Liver (tissue), 9 donors: ENCODE results near the gene NT5C2. TPM values are rescaled to one million over a fixed set of nuclear protein-coding genes. Genes with fewer than 3 reads are reported as not detected.
A peak's percentile ranks its signal among the peaks of the same experiment; 100 is the strongest.

ENCODE experiments used
- DNase-seq: peaks from one replicate; pipeline ENCODE4 v3.0.0-alpha.2; 2017; ENCODE audit warnings: low spot score
- H3K27ac ChIP-seq, 2 donors: one replicate each; pipeline ENCODE4 v1.7.0; 2013; ENCODE audit warnings: inconsistent platforms in 2 of 2, low read length in 2 of 2, control low read depth in 1 of 2, low read depth in 1 of 2, mild to moderate bottlenecking in 1 of 2
- H3K27me3 ChIP-seq, 4 donors: one replicate each; pipeline versions ENCODE4 v1.6.1 to v1.7.0; 2013; ENCODE audit warnings: low read length in 3 of 4, inconsistent platforms in 1 of 4, mild to moderate bottlenecking in 1 of 4, moderate library complexity in 1 of 4; ENCODE audit not compliant: control insufficient read depth in 4 of 4, insufficient read depth in 4 of 4
- H3K36me3 ChIP-seq, 4 donors: one replicate each; pipeline versions ENCODE4 v1.6.1 to v1.7.0; 2013; ENCODE audit warnings: low read length in 3 of 4, mild to moderate bottlenecking in 3 of 4, low read depth in 1 of 4, moderate library complexity in 1 of 4; ENCODE audit not compliant: control insufficient read depth in 4 of 4, insufficient read depth in 3 of 4
- H3K4me1 ChIP-seq, 4 donors: one replicate each; pipeline versions ENCODE4 v1.6.1 to v1.7.0; 2013; ENCODE audit warnings: low read length in 3 of 4, mild to moderate bottlenecking in 3 of 4, moderate library complexity in 1 of 4; ENCODE audit not compliant: control insufficient read depth in 4 of 4, insufficient read depth in 4 of 4
- H3K4me3 ChIP-seq, 3 donors: one replicate each; pipeline versions ENCODE4 v1.6.1 to v1.7.0; 2013; ENCODE audit warnings: low read length in 3 of 3, control low read depth in 1 of 3, low read depth in 1 of 3, mild to moderate bottlenecking in 1 of 3
- H3K9ac ChIP-seq, 2 donors: one replicate each; pipeline ENCODE4 v1.7.0; 2013; ENCODE audit warnings: low read length in 2 of 2, mild to moderate bottlenecking in 2 of 2, moderate library complexity in 2 of 2, control low read depth in 1 of 2, low read depth in 1 of 2
- H3K9me3 ChIP-seq, 4 donors: one replicate each; pipeline versions ENCODE4 v1.6.1 to v1.7.0; 2013; ENCODE audit warnings: low read length in 3 of 4; ENCODE audit not compliant: control insufficient read depth in 4 of 4
- EGR1 ChIP-seq, 2 donors: IDR thresholded peaks; 2 replicates each; pipeline ENCODE4 v1.6.1; 2016 to 2018; ENCODE audit warnings: antibody characterized with exemption in 2 of 2, low read depth in 2 of 2
- FOXA1 ChIP-seq: IDR thresholded peaks from 2 replicates; pipeline ENCODE4 v1.6.1; 2016; ENCODE audit warnings: antibody characterized with exemption
- FOXA2 ChIP-seq: IDR thresholded peaks from 2 replicates; pipeline ENCODE4 v1.6.1; 2016; ENCODE audit warnings: antibody characterized with exemption
- GABPA ChIP-seq, 2 donors: IDR thresholded peaks in 1 of 2; conservative IDR thresholded peaks in 1 of 2; 2 replicates each; pipeline ENCODE4 v1.6.1; 2016; ENCODE audit warnings: antibody characterized with exemption in 2 of 2, mild to moderate bottlenecking in 1 of 2, moderate library complexity in 1 of 2
- HNF4A ChIP-seq, 2 donors: conservative IDR thresholded peaks; 2 replicates each; pipeline ENCODE4 v1.6.1; 2016; ENCODE audit warnings: antibody characterized with exemption in 2 of 2, mild to moderate bottlenecking in 2 of 2
- HNF4G ChIP-seq: IDR thresholded peaks from 2 replicates; pipeline ENCODE4 v1.6.1; 2016; ENCODE audit warnings: antibody characterized with exemption
- JUND ChIP-seq, 2 donors: IDR thresholded peaks; 2 replicates each; pipeline ENCODE4 v1.6.1; 2016; ENCODE audit warnings: antibody characterized with exemption in 2 of 2
- MAX ChIP-seq: IDR thresholded peaks from 2 replicates; pipeline ENCODE4 v1.6.1; 2016; ENCODE audit warnings: antibody characterized with exemption
- NR2F2 ChIP-seq: IDR thresholded peaks from 2 replicates; pipeline ENCODE4 v1.6.1; 2016; ENCODE audit warnings: antibody characterized with exemption
- RAD21 ChIP-seq, 2 donors: IDR thresholded peaks; 2 replicates each; pipeline ENCODE4 v1.6.1; 2016; ENCODE audit warnings: antibody characterized with exemption in 2 of 2, mild to moderate bottlenecking in 2 of 2
- RXRA ChIP-seq, 2 donors: IDR thresholded peaks; 2 replicates each; pipeline ENCODE4 v1.6.1; 2017 to 2018; ENCODE audit warnings: antibody characterized with exemption in 2 of 2, mild to moderate bottlenecking in 1 of 2
- SP1 ChIP-seq: IDR thresholded peaks from 2 replicates; pipeline ENCODE4 v1.6.1; 2018; ENCODE audit warnings: antibody characterized with exemption, mild to moderate bottlenecking
- TAF1 ChIP-seq: conservative IDR thresholded peaks from 2 replicates; pipeline ENCODE4 v1.6.1; 2016; ENCODE audit warnings: antibody characterized with exemption, mild to moderate bottlenecking
- YY1 ChIP-seq: IDR thresholded peaks from 2 replicates; pipeline ENCODE4 v1.6.1; 2016; ENCODE audit warnings: antibody characterized with exemption, mild to moderate bottlenecking
- ZBTB33 ChIP-seq: IDR thresholded peaks from 2 replicates; pipeline ENCODE4 v1.6.1; 2016; ENCODE audit warnings: antibody characterized with exemption
- WGBS: extraction: QIAGEN DNeasy Blood & Tissue Kit; methylation state at CpG from one replicate; pipeline ENCODE4 v1.1.7; 2013; 5-methylcytosine and 5-hydroxymethylcytosine counted together
- polyA plus RNA-seq, 2 donors: library from polyadenylated mRNA; stranded (reverse) in 1 of 2; unstranded in 1 of 2; fragments of 200-250 nt in 1 of 2; fragments of >200 nt in 1 of 2; fragmentation: Nextera tagmentation in 1 of 2; extraction: Ambion mirVana in 1 of 2; gene quantifications; one replicate each; pipeline versions ENCODE4 v1.2.1 to v1.2.3, GENCODE V29; 2013 to 2015
- total RNA-seq, 2 donors: library from RNA; depleted of rRNA; stranded (reverse); fragments of >200 nt; gene quantifications; one replicate each; pipeline ENCODE4 v1.2.3, GENCODE V29; 2014
- TF ChIP-seq, protein P1 (sequence below): IDR thresholded peaks from 2 replicates; pipeline ENCODE4 v1.6.1; 2016; ENCODE audit warnings: antibody characterized with exemption, mild to moderate bottlenecking
- TF ChIP-seq, protein P2 (sequence below): IDR thresholded peaks from 2 replicates; pipeline ENCODE4 v1.6.1; 2016; ENCODE audit warnings: antibody characterized with exemption
- TF ChIP-seq, protein P3 (sequence below): fragments of 150-350 bp; IDR thresholded peaks from 2 replicates; pipeline ENCODE4 v1.5.1; 2017; ENCODE audit warnings: improper control_type of control experiment, low read depth, low read length; ENCODE audit not compliant: missing input control
- donor health status: healthy.
- donor health status: healthy.
- donor health status: healthy.
- donor health status: healthy.
- donor health status: healthy.

Gene NT5C2
- total and polyA plus RNA-seq, 4 donors = 14.4 to 65.3 (median 33.0) TPM

DNA sequence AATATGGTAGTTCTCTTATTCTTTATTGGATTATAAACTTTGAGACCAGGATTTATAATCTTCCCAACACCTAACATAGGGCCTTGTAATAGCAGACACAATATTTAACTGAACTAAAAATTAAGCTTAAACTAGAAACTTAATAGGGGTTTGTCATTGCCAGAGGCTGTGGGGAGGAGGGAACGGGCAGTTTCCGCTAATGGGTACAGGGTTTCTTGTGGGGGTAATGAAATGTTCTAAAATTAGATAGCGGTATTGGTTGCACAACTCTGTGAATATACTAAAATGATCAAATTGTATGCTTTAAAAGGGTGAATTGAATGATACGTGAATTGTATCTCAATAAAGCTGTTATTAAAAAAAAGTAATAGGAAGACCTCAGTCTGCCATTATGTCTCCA, 45.4 kb downstream of the NT5C2 start:
- peaks cover 0 to 2% (median under 1%) of the 10 kb centered on the region in 4 donors for H3K36me3 ChIP-seq
- no peaks in the 10 kb centered on the region for H3K27me3 ChIP-seq
- WGBS = 98% methylated on average over 4 of the region's 4 CpGs
- H3K4me3 ChIP-seq = no peak overlapping the region
- H3K9me3 ChIP-seq = no peaks in the 10 kb centered on the region
- peaks cover 0 to 21% (median 14%) of the 10 kb centered on the region in 4 donors for H3K4me1 ChIP-seq
- no peak overlapping the region for H3K9ac ChIP-seq
- TF ChIP-seq HNF4G = no peak
- no peak for DNase-seq
- no peak overlapping the region for H3K27ac ChIP-seq

DNA sequence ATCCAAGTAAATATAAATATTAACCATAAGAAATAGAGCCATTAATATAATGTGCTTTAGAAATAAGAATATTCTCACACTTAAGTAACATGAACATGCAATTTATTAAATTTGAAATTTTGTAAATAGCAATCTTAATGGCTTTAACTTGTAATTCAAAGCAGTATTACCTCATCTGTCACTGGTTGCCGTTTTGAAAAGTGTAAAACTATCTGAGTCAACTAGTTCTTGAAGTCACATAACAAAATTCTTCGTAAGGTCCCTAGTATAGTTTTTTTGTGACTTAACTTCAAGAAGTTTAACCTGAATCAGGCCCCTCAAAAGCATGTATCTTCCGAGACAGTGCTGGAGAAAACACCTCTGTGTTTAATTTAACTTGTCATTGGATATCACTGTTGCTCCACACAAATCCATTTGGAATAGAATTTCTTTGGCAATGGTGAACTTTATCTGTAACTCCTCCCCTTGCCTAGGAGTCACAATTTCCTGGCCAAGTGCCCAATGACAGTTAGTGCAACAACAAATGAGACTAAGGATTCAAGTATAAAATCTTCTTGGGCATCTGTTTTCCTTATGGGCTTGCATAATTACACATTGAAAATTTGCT, 47.1 kb downstream of the NT5C2 start:
- peak; percentile 46 for DNase-seq
- H3K9me3 ChIP-seq = no peaks in the 10 kb centered on the region
- no peak overlapping the region for H3K4me3 ChIP-seq
- WGBS = 42% methylated on average over 3 of the region's 3 CpGs
- H3K27me3 ChIP-seq = no peaks in the 10 kb centered on the region
- TF ChIP-seq, protein P1, sequence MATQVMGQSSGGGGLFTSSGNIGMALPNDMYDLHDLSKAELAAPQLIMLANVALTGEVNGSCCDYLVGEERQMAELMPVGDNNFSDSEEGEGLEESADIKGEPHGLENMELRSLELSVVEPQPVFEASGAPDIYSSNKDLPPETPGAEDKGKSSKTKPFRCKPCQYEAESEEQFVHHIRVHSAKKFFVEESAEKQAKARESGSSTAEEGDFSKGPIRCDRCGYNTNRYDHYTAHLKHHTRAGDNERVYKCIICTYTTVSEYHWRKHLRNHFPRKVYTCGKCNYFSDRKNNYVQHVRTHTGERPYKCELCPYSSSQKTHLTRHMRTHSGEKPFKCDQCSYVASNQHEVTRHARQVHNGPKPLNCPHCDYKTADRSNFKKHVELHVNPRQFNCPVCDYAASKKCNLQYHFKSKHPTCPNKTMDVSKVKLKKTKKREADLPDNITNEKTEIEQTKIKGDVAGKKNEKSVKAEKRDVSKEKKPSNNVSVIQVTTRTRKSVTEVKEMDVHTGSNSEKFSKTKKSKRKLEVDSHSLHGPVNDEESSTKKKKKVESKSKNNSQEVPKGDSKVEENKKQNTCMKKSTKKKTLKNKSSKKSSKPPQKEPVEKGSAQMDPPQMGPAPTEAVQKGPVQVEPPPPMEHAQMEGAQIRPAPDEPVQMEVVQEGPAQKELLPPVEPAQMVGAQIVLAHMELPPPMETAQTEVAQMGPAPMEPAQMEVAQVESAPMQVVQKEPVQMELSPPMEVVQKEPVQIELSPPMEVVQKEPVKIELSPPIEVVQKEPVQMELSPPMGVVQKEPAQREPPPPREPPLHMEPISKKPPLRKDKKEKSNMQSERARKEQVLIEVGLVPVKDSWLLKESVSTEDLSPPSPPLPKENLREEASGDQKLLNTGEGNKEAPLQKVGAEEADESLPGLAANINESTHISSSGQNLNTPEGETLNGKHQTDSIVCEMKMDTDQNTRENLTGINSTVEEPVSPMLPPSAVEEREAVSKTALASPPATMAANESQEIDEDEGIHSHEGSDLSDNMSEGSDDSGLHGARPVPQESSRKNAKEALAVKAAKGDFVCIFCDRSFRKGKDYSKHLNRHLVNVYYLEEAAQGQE = peak; percentile 81
- TF ChIP-seq ZBTB33 (no peak), HNF4G (no peak), NR2F2 (peak; percentile 23), SP1 (peak; percentile 59), MAX (no peak), FOXA2 (peak; percentile 36), HNF4A (conservative IDR thresholded peaks at IDR 0.05) (peak; percentile 63 to 66), RAD21 (IDR thresholded peaks at IDR 0.05) (peak; percentile 44 to 50), TAF1 (no peak), YY1 (peak; percentile 51), EGR1 (IDR thresholded peaks at IDR 0.05; ENCODE audit: low read depth in 2 of 2) (peak; percentile 39 to 96), GABPA (IDR thresholded peaks at IDR 0.05 in 1 of 2, conservative IDR thresholded peaks at IDR 0.05 in 1 of 2) (no peak), RXRA (IDR thresholded peaks at IDR 0.05) (peak; percentile 55 to 58), FOXA1 (no peak), JUND (IDR thresholded peaks at IDR 0.05) (peak; percentile 99 to 100)
- TF ChIP-seq, protein P2, sequence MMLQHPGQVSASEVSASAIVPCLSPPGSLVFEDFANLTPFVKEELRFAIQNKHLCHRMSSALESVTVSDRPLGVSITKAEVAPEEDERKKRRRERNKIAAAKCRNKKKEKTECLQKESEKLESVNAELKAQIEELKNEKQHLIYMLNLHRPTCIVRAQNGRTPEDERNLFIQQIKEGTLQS = peak; percentile 96
- TF ChIP-seq, protein P3, sequence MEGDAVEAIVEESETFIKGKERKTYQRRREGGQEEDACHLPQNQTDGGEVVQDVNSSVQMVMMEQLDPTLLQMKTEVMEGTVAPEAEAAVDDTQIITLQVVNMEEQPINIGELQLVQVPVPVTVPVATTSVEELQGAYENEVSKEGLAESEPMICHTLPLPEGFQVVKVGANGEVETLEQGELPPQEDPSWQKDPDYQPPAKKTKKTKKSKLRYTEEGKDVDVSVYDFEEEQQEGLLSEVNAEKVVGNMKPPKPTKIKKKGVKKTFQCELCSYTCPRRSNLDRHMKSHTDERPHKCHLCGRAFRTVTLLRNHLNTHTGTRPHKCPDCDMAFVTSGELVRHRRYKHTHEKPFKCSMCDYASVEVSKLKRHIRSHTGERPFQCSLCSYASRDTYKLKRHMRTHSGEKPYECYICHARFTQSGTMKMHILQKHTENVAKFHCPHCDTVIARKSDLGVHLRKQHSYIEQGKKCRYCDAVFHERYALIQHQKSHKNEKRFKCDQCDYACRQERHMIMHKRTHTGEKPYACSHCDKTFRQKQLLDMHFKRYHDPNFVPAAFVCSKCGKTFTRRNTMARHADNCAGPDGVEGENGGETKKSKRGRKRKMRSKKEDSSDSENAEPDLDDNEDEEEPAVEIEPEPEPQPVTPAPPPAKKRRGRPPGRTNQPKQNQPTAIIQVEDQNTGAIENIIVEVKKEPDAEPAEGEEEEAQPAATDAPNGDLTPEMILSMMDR = no peak
- peaks cover 0 to 23% (median 14%) of the 10 kb centered on the region in 4 donors for H3K4me1 ChIP-seq
- peaks cover 0 to 3% (median under 1%) of the 10 kb centered on the region in 4 donors for H3K36me3 ChIP-seq
- peak overlapping the region; percentile 9 to 84 for H3K9ac ChIP-seq
- H3K27ac ChIP-seq = peak overlapping the region; percentile 78 to 80
